Measurements from ENCODE around the gene LIFR. TPM values are rescaled to one million over a fixed set of nuclear protein-coding genes. Genes with fewer than 3 reads are reported as not detected.

Gene LIFR
- total RNA-seq, 1 donor from 2014 or later: 83.4 TPM

GRCh38 chr5:38434966-38435705 is 121.3 kb downstream of the LIFR start:
- DNase-seq: no peak

GRCh38 chr5:38433160-38433861 is 123.1 kb downstream of the LIFR start:
- DNase-seq: no peak

GRCh38 chr5:38431242-38431853 is 125.1 kb downstream of the LIFR start:
- no peak for DNase-seq

- no peak for DNase-seq
Measured at GRCh38 chr5:38426986-38427950, 129.2 kb downstream of the LIFR start.

- DNase-seq: no peak
Measured at GRCh38 chr5:38426490-38426889, 130.0 kb downstream of the LIFR start.

Small RNA genes lying within 50 kb of the gene (small RNA-seq; reads per million reads assigned to genes)
- gene AC091839.1 (not detected), gene MIR3650 (not detected)

All from occipital lobe (tissue), 3 donors.